AG09319 (cell line): ENCODE results near the gene HID1.

Source experiments
- DNase-seq: peaks from one replicate; pipeline ENCODE4 v3.0.0-alpha.2; 2010; ENCODE audit warnings: low read depth; ENCODE audit errors: extremely low read depth
- CTCF ChIP-seq: IDR thresholded peaks from 2 replicates; pipeline ENCODE4 v1.5.1; 2011; ENCODE audit warnings: low read depth, mild to moderate bottlenecking, inconsistent platforms, low read length, moderate library complexity

Gene HID1

GRCh38 chr17:74941128-74941725 is 31.3 kb downstream of the HID1 start:
- DNase-seq: no peak
- no peak for TF ChIP-seq CTCF

- DNase-seq: no peak
- no peak for TF ChIP-seq CTCF
These were observed 33.0 kb downstream of the HID1 start for GRCh38 chr17:74939534-74939933.

GRCh38 chr17:74938194-74938950 is 34.2 kb downstream of the HID1 start:
- no peak for TF ChIP-seq CTCF
- DNase-seq: no peak

- DNase-seq: no peak
- TF ChIP-seq CTCF: no peak
These were observed 35.2 kb downstream of the HID1 start for GRCh38 chr17:74937064-74938051.

GRCh38 chr17:74936470-74936799 is 36.1 kb downstream of the HID1 start:
- TF ChIP-seq CTCF: no peak

GRCh38 chr17:74935585-74936469 is 36.7 kb downstream of the HID1 start, which contains the start of gene OTOP3:
TSS of gene OTOP3 (plus strand) at chr17:74935898. CDS start at chr17:74935922, 24 bp downstream.
- no peak for DNase-seq
- TF ChIP-seq CTCF: no peak

More at GRCh38 chr17:74936470-74936799, 36.1 kb downstream of the HID1 start:
- DNase-seq: no peak
